Adrenal gland (tissue), 12 donors: Measurements from ENCODE around the gene GXYLT1. TPM values are rescaled to one million over a fixed set of nuclear protein-coding genes. Genes with fewer than 3 reads are reported as not detected.

ENCODE experiments used
- DNase-seq, 7 donors: peaks; one replicate each; pipeline ENCODE4 v3.0.0-alpha.2; 2019 to 2020
- H3K27ac ChIP-seq, 5 donors: fragments of 200-600 bp; sonication (generic) in 4 of 5; 1 replicate in 3 of 5; 2 replicates in 2 of 5; pipeline versions ENCODE4 v1.5.1 to v1.8.0; 2016 to 2020; ENCODE audit warnings: mild to moderate bottlenecking in 1 of 5
- H3K27me3 ChIP-seq: fragments of 200-600 bp; 2 replicates; pipeline ENCODE4 v1.8.0; 2021
- H3K36me3 ChIP-seq, 2 donors: fragments of 200-600 bp; replicated peaks in 1 of 2; 1 replicate in 1 of 2; 2 replicates in 1 of 2; pipeline versions ENCODE4 v1.5.1 to v1.8.0; 2018 to 2022
- H3K4me1 ChIP-seq, 2 donors: fragments of 200-600 bp; replicated peaks in 1 of 2; 1 replicate in 1 of 2; 2 replicates in 1 of 2; pipeline versions ENCODE4 v1.5.1 to v1.8.0; 2018 to 2021
- H3K4me3 ChIP-seq, 4 donors: fragments of 200-600 bp; sonication (generic) in 3 of 4; one replicate each; pipeline ENCODE4 v1.5.1; 2016 to 2018
- H3K9me3 ChIP-seq, 3 donors: fragments of 200-600 bp; sonication (generic) in 1 of 3; replicated peaks in 1 of 3; 1 replicate in 2 of 3; 2 replicates in 1 of 3; pipeline versions ENCODE4 v1.5.1 to v1.8.0; 2016 to 2021
- CTCF ChIP-seq, 6 experiments: fragments of 450-650 bp in 4 of 6; fragments of 200-600 bp in 2 of 6; sonication (generic) in 1 of 6; IDR thresholded peaks; 1 replicate in 5 of 6; 2 replicates in 1 of 6; pipeline versions ENCODE4 v1.5.1 to v1.8.0; 2016 to 2021; ENCODE audit warnings: antibody characterized with exemption in 6 of 6, mild to moderate bottlenecking in 2 of 6, moderate library complexity in 1 of 6
- POLR2A ChIP-seq, 2 donors: fragments of 450-650 bp; IDR thresholded peaks; one replicate each; pipeline ENCODE4 v1.6.1; 2017; ENCODE audit warnings: antibody characterized with exemption in 2 of 2, mild to moderate bottlenecking in 2 of 2, moderate library complexity in 1 of 2
- WGBS, 4 donors: extraction: QIAGEN DNeasy Blood & Tissue Kit in 2 of 4; methylation state at CpG; one replicate each; pipeline versions ENCODE4 v1.1.5 to v1.1.7; 2013 to 2017; 5-methylcytosine and 5-hydroxymethylcytosine counted together
- intact Hi-C, 2 donors: fragments of 100-400 bp; cut with DNase I; formaldehyde crosslinking; loops; one replicate each; pipeline versions ENCODE4 v1.14.1 to v1.15.0; 2022 to 2023
- polyA plus RNA-seq, 3 donors: library from polyadenylated mRNA; stranded (reverse); fragments of 200-250 nt in 2 of 3; fragments of 350-450 nt in 1 of 3; fragmentation: Illumina TruSeq in 1 of 3; extraction: RNeasy Lipid Tissue Mini Kit (QIAGEN cat#74804) in 1 of 3; gene quantifications; one replicate each; pipeline ENCODE4 v1.2.3, GENCODE V29; 2013 to 2014
- total RNA-seq, 9 donors: library from RNA; depleted of rRNA in 4 of 9; stranded (reverse); fragments of >200 nt in 4 of 9; fragments of 120-200 nt in 1 of 9; fragmentation: NEBNext Ultra II Directional in 1 of 9; extraction: Animal tissue kit (Norgen Biotek cat#: 25700) in 1 of 9; gene quantifications; one replicate each; pipeline versions ENCODE4 v1.1.0 to v1.2.4, GENCODE V29; 2013 to 2023
- donor health status: healthy with polysubstance abuse.
- donor health status: Bipolar disorder and iron deficiency.
- donor health status: DM: yes; HTN: yes; CAD: no.
- donor health status: DM: no; HTN: no; CAD: no.
- donor health status: DM: no; HTN: no; CAD: no.
- donor health status: DM: yes; HTN: yes; CAD: no.

GXYLT1 gene
- total and polyA plus RNA-seq, 12 donors: 1.6 to 16.0 (median 9.7) TPM

GRCh38 chr12:42129595-42130204, 15.0 kb downstream of the GXYLT1 start:
- intact Hi-C loops: loop anchor here (5.0 to 10.0 kb wide), 3 partner anchors 105 to 205 kb away; partner anchors contain the start of gene YAF2 (in 1 of the 2)
- WGBS, 4 donors: 28 to 38% (median 34%) methylated on average over 4 of the region's 4 CpGs
- Histone ChIP-seq H3K9me3 (no peaks in the 10 kb centered on the region), H3K4me1 (peaks cover 8 to 18% of the 10 kb centered on the region in 2 donors), H3K36me3 (no peaks in the 10 kb centered on the region), H3K27me3 (no peaks in the 10 kb centered on the region), H3K27ac (no peak overlapping the region), H3K4me3 (no peak overlapping the region)
- no peak for TF ChIP-seq POLR2A (IDR thresholded peaks at IDR 0.05)
- TF ChIP-seq CTCF (IDR thresholded peaks at IDR 0.05): peak; percentile 77 to 96 (median 87)
- peak; percentile 25 to 76 (median 54) for DNase-seq

- H3K4me1 ChIP-seq: peaks cover 8 to 18% of the 10 kb centered on the region in 2 donors
- intact Hi-C loops: loop anchor here in 1 of 2 donors (10.0 kb wide), 1 partner anchor 206 kb away; no protein-coding TSS in a partner anchor
- no peak for DNase-seq
- H3K9me3 ChIP-seq: no peaks in the 10 kb centered on the region
- no peak overlapping the region for H3K27ac ChIP-seq
- TF ChIP-seq POLR2A (IDR thresholded peaks at IDR 0.05) (no peak), CTCF (IDR thresholded peaks at IDR 0.05) (no peak)
- 83 to 92% (median 85%) methylated on average over 5 to 6 of the region's 6 CpGs for WGBS, 4 donors
- no peaks in the 10 kb centered on the region for H3K27me3 ChIP-seq
- no peak overlapping the region for H3K4me3 ChIP-seq
- H3K36me3 ChIP-seq: no peaks in the 10 kb centered on the region
These were observed 15.8 kb downstream of the GXYLT1 start for GRCh38 chr12:42128888-42129287.

GRCh38 chr12:42128327-42128726, 16.3 kb downstream of the GXYLT1 start:
- H3K27ac ChIP-seq: no peak overlapping the region
- 69 to 80% (median 76%) methylated on average over 3 of the region's 3 CpGs for WGBS, 4 donors
- H3K9me3 ChIP-seq: no peaks in the 10 kb centered on the region
- no peak overlapping the region for H3K4me3 ChIP-seq
- intact Hi-C loops: loop anchor here in 1 of 2 donors (10.0 kb wide), 1 partner anchor 206 kb away; no protein-coding TSS in a partner anchor
- TF ChIP-seq CTCF (IDR thresholded peaks at IDR 0.05): no peak
- TF ChIP-seq POLR2A (IDR thresholded peaks at IDR 0.05): no peak
- peaks cover 8 to 18% of the 10 kb centered on the region in 2 donors for H3K4me1 ChIP-seq
- no peak for DNase-seq
- no peaks in the 10 kb centered on the region for H3K36me3 ChIP-seq
- no peaks in the 10 kb centered on the region for H3K27me3 ChIP-seq

- Histone ChIP-seq H3K27me3 (no peaks in the 10 kb centered on the region), H3K9me3 (no peaks in the 10 kb centered on the region), H3K4me3 (no peak overlapping the region), H3K27ac (no peak overlapping the region), H3K36me3 (no peaks in the 10 kb centered on the region), H3K4me1 (peaks cover 8 to 18% of the 10 kb centered on the region in 2 donors)
- TF ChIP-seq CTCF (IDR thresholded peaks at IDR 0.05) (no peak), POLR2A (IDR thresholded peaks at IDR 0.05) (no peak)
- 79 to 93% (median 90%) methylated on average over 1 of the region's 1 CpG for WGBS, 4 donors
- no peak for DNase-seq
- intact Hi-C loops: loop anchor here in 1 of 2 donors (10.0 kb wide), 1 partner anchor 208 kb away; no protein-coding TSS in a partner anchor
These were observed 17.7 kb downstream of the GXYLT1 start for GRCh38 chr12:42126963-42127362.
